CD4-positive, alpha-beta memory T cell (primary cell): ENCODE data around the gene CCSER2. TPM values are rescaled to one million over a fixed set of nuclear protein-coding genes. Genes with fewer than 3 reads are reported as not detected.

Experiments
- CTCF ChIA-PET: fragments of 350-600 bp; sonication (Branson Sonifier 250); formaldehyde crosslinking; loops from one replicate; lab custom pipeline; 2021; ENCODE audit warnings: inconsistent platforms; ENCODE audit not compliant: partially characterized antibody; lab: Charles Lee
- POLR2A ChIA-PET: fragments of 350-600 bp; sonication (Branson Sonifier 250); formaldehyde crosslinking; loops from one replicate; lab custom pipeline; 2021; ENCODE audit not compliant: partially characterized antibody; lab: Charles Lee
- DNase-seq, 5 donors: peaks; one replicate each; pipeline versions ENCODE4 v3.0.0 to v3.0.0-alpha.2; 2020 to 2022; ENCODE audit warnings: mixed read lengths in 1 of 5
- H3K27ac ChIP-seq: one replicate; pipeline ENCODE4 v1.7.0; 2013; ENCODE audit warnings: low read depth, low read length
- H3K27me3 ChIP-seq: 2 replicates; pipeline ENCODE4 v1.7.0; 2013; ENCODE audit warnings: mild to moderate bottlenecking, low read length, moderate library complexity; ENCODE audit not compliant: insufficient read depth
- H3K36me3 ChIP-seq: 2 replicates; pipeline ENCODE4 v1.7.0; 2013; ENCODE audit warnings: mild to moderate bottlenecking, low read length, moderate library complexity; ENCODE audit not compliant: insufficient read depth
- H3K4me1 ChIP-seq: 2 replicates; pipeline ENCODE4 v1.7.0; 2013; ENCODE audit warnings: mild to moderate bottlenecking, low read length, moderate library complexity; ENCODE audit not compliant: insufficient read depth
- H3K4me3 ChIP-seq, 2 donors: one replicate each; pipeline ENCODE4 v1.7.0; 2013; ENCODE audit warnings: low read length in 2 of 2, mild to moderate bottlenecking in 1 of 2
- H3K9me3 ChIP-seq, 2 donors: one replicate each; pipeline ENCODE4 v1.7.0; 2013; ENCODE audit warnings: low read length in 2 of 2, control low read depth in 1 of 2; ENCODE audit not compliant: control insufficient read depth in 1 of 2
- H3K27ac Mint-ChIP-seq, 7 donors: one replicate each; pipeline ENCODE4 v1.8.0; 2020 to 2021; ENCODE audit warnings: mixed read lengths in 7 of 7, mild to moderate bottlenecking in 6 of 7, inconsistent platforms in 3 of 7, moderate library complexity in 3 of 7
- H3K27me3 Mint-ChIP-seq, 2 donors: one replicate each; pipeline ENCODE4 v1.8.0; 2020 to 2021; ENCODE audit warnings: mixed read lengths in 2 of 2
- H3K36me3 Mint-ChIP-seq, 2 donors: one replicate each; pipeline ENCODE4 v1.8.0; 2020 to 2021; ENCODE audit warnings: mixed read lengths in 2 of 2, inconsistent platforms in 1 of 2, mild to moderate bottlenecking in 1 of 2
- H3K4me1 Mint-ChIP-seq, 4 donors: one replicate each; pipeline ENCODE4 v1.8.0; 2020 to 2021; ENCODE audit warnings: mixed read lengths in 4 of 4, mild to moderate bottlenecking in 1 of 4
- H3K4me3 Mint-ChIP-seq, 8 donors: one replicate each; pipeline ENCODE4 v1.8.0; 2020 to 2021; ENCODE audit warnings: mixed read lengths in 8 of 8, mild to moderate bottlenecking in 7 of 8, moderate library complexity in 6 of 8, inconsistent platforms in 3 of 8
- H3K9me3 Mint-ChIP-seq, 8 donors: one replicate each; pipeline ENCODE4 v1.8.0; 2020 to 2021; ENCODE audit warnings: mixed read lengths in 8 of 8, mild to moderate bottlenecking in 5 of 8, inconsistent platforms in 3 of 8, moderate library complexity in 1 of 8
- intact Hi-C: fragments of 100-400 bp; cut with micrococcal nuclease; formaldehyde crosslinking; loops from one replicate; pipeline ENCODE4 v1.15.1; 2023
- polyA plus RNA-seq, 2 donors: library from polyadenylated mRNA; unstranded; fragments of 300-500 nt; fragmentation: Illumina TruSeq; gene quantifications; one replicate each; pipeline ENCODE4 v1.2.3, GENCODE V29; 2021
- total RNA-seq, 2 experiments: library from RNA; stranded (reverse); gene quantifications; one replicate each; pipeline ENCODE4 v1.2.3, GENCODE V29; 2021

Gene CCSER2
- total and polyA plus RNA-seq, 4 experiments from 2014 or later = 89.8 to 151 (median 119) TPM

DNA sequence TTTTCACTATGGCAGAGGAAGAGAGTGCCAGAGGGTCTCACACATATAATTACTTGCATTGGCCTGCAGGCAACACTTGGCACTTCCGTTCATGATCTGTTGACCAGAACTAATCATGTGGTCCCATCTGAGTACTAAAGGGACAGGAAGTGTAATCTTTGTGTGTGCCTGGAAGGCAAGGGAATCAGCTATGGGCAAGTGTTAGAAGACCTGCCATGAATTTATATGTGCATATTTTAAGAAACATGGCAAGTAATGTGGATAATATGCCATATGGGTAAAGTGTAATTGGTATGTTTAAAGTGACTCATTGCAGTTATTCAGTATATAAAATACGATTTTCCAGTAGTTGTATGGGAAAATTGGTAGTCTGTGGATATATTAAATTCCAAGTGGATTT is 46.1 kb downstream of the CCSER2 start:
- peaks cover 9% of the 10 kb centered on the region for H3K36me3 ChIP-seq
- H3K27ac Mint-ChIP-seq = peak overlapping the region in 6 of 7 donors; percentile 8 to 61 (median 38)
- H3K4me1 ChIP-seq = peaks cover 8% of the 10 kb centered on the region
- H3K9me3 ChIP-seq = no peaks in the 10 kb centered on the region
- ChIA-PET POLR2A (no interaction called here), CTCF (interaction anchor here (0.6 to 4.5 kb wide), 9 partner anchors 9 to 165 kb away, joined by 3 to 40 read pairs (median 6); no protein-coding TSS in a partner anchor)
- no peak overlapping the region for H3K4me3 ChIP-seq
- H3K4me3 Mint-ChIP-seq = no peak overlapping the region
- H3K4me1 Mint-ChIP-seq = peaks cover 32 to 63% (median 35%) of the 10 kb centered on the region in 4 donors
- no peaks in the 10 kb centered on the region for H3K9me3 Mint-ChIP-seq
- peaks cover 7 to 64% of the 10 kb centered on the region in 2 donors for H3K36me3 Mint-ChIP-seq
- H3K27me3 Mint-ChIP-seq = no peaks in the 10 kb centered on the region
- intact Hi-C loops = loop anchor here (2.0 kb wide), 1 partner anchor 46 kb away; the partner anchor contains the start of gene CCSER2
- H3K27ac ChIP-seq = no peak overlapping the region
- H3K27me3 ChIP-seq = no peaks in the 10 kb centered on the region
- DNase-seq = no peak

DNA sequence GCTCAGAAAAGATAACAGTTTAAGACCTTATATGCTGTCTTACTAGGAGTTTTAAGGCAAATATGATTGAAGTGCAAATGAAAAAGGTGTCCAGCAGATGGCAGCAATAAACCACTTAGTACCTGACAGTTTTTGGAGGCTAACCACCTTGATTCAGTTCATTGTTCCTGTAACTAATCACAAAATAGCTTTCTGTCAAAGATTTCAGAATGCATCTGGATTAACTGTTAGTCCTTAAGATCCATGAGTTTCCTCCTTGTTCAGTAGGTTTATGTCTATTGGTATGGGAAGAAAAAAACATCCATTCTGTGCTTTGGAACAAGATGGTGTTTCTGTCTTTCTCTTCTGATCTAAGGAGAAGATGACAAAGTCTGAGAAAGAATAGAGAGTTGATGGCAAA is 46.6 kb downstream of the CCSER2 start:
- POLR2A ChIA-PET = no interaction called here
- Mint-ChIP-seq H3K36me3 (peaks cover 7 to 64% of the 10 kb centered on the region in 2 donors), H3K4me1 (peaks cover 26 to 58% (median 29%) of the 10 kb centered on the region in 4 donors), H3K27me3 (no peaks in the 10 kb centered on the region), H3K27ac (peak overlapping the region; percentile 1 to 61 (median 29)), H3K9me3 (no peaks in the 10 kb centered on the region), H3K4me3 (peak overlapping the region in 2 of 8 donors; percentile 7 to 45)
- no peaks in the 10 kb centered on the region for H3K27me3 ChIP-seq
- no peaks in the 10 kb centered on the region for H3K9me3 ChIP-seq
- CTCF ChIA-PET = interaction anchor here (0.6 to 4.5 kb wide), 13 partner anchors 10 to 165 kb away, joined by 3 to 40 read pairs (median 4); no protein-coding TSS in a partner anchor
- DNase-seq = peak; percentile 35 to 57 (median 51)
- intact Hi-C loops = loop anchor here (1.0 to 2.0 kb wide), 4 partner anchors 23 to 162 kb away; partner anchors contain the start of gene CCSER2
- peaks cover 9% of the 10 kb centered on the region for H3K36me3 ChIP-seq
- peaks cover 8% of the 10 kb centered on the region for H3K4me1 ChIP-seq
- H3K4me3 ChIP-seq = no peak overlapping the region
- no peak overlapping the region for H3K27ac ChIP-seq

GRCh38 chr10:84375881-84376280 is 47.5 kb downstream of the CCSER2 start:
- no peaks in the 10 kb centered on the region for H3K9me3 ChIP-seq
- H3K4me1 ChIP-seq = peaks cover 8% of the 10 kb centered on the region
- peaks cover 25 to 58% (median 31%) of the 10 kb centered on the region in 4 donors for H3K4me1 Mint-ChIP-seq
- peak overlapping the region in 1 of 8 donors; percentile 8 for H3K4me3 Mint-ChIP-seq
- H3K36me3 ChIP-seq = peaks cover 13% of the 10 kb centered on the region
- H3K27ac ChIP-seq = no peak overlapping the region
- CTCF ChIA-PET = interaction anchor here (0.7 to 4.5 kb wide), 9 partner anchors 10 to 164 kb away, joined by 3 to 40 read pairs (median 4); no protein-coding TSS in a partner anchor
- peaks cover 13 to 67% of the 10 kb centered on the region in 2 donors for H3K36me3 Mint-ChIP-seq
- H3K27me3 Mint-ChIP-seq = no peaks in the 10 kb centered on the region
- no peaks in the 10 kb centered on the region for H3K27me3 ChIP-seq
- POLR2A ChIA-PET = interaction anchor here (1.0 kb wide), 1 partner anchor 161 kb away, joined by 5 read pairs; no protein-coding TSS in a partner anchor
- DNase-seq = no peak
- no peaks in the 10 kb centered on the region for H3K9me3 Mint-ChIP-seq
- peak overlapping the region in 3 of 7 donors; percentile 12 to 69 (median 63) for H3K27ac Mint-ChIP-seq
- intact Hi-C loops = loop anchor here (1.0 to 2.0 kb wide), 4 partner anchors 24 to 161 kb away; partner anchors contain the start of gene CCSER2
- no peak overlapping the region for H3K4me3 ChIP-seq

- POLR2A ChIA-PET = no interaction called here
- CTCF ChIA-PET = interaction anchor here (1.2 kb wide), 1 partner anchor 13 kb away, joined by 3 read pairs; no protein-coding TSS in a partner anchor
- peak overlapping the region in 1 of 7 donors; percentile 29 for H3K27ac Mint-ChIP-seq
These were observed 59.8 kb downstream of the CCSER2 start for GRCh38 chr10:84388148-84388547.

GRCh38 chr10:84390364-84390763 is 62.0 kb downstream of the CCSER2 start:
- DNase-seq = no peak
- H3K27me3 ChIP-seq = no peaks in the 10 kb centered on the region
- ChIA-PET POLR2A (no interaction called here), CTCF (no interaction called here)
- H3K4me3 ChIP-seq = no peak overlapping the region
- H3K4me3 Mint-ChIP-seq = no peak overlapping the region
- no peaks in the 10 kb centered on the region for H3K9me3 ChIP-seq
- intact Hi-C loops = no loop called here
- peaks cover 41% of the 10 kb centered on the region in 2 donors for H3K36me3 Mint-ChIP-seq
- no peaks in the 10 kb centered on the region for H3K27me3 Mint-ChIP-seq
- peaks cover 0 to 1% (median 0%) of the 10 kb centered on the region in 8 donors for H3K9me3 Mint-ChIP-seq
- no peak overlapping the region for H3K27ac Mint-ChIP-seq
- H3K27ac ChIP-seq = no peak overlapping the region
- H3K4me1 ChIP-seq = peaks cover 7% of the 10 kb centered on the region
- peaks cover 33 to 62% (median 43%) of the 10 kb centered on the region in 4 donors for H3K4me1 Mint-ChIP-seq
- H3K36me3 ChIP-seq = peaks cover 6% of the 10 kb centered on the region

More at GRCh38 chr10:84388148-84388547, 59.8 kb downstream of the CCSER2 start:
- no peaks in the 10 kb centered on the region for H3K27me3 Mint-ChIP-seq
- intact Hi-C loops = no loop called here
- no peaks in the 10 kb centered on the region for H3K27me3 ChIP-seq
- peaks cover 54 to 55% of the 10 kb centered on the region in 2 donors for H3K36me3 Mint-ChIP-seq
- no peak overlapping the region for H3K27ac ChIP-seq
- H3K4me1 ChIP-seq = peaks cover 5% of the 10 kb centered on the region
- peaks cover 0 to 1% (median 0%) of the 10 kb centered on the region in 8 donors for H3K9me3 Mint-ChIP-seq
- DNase-seq = no peak
- no peak overlapping the region for H3K4me3 ChIP-seq
- peaks cover 26 to 52% (median 43%) of the 10 kb centered on the region in 4 donors for H3K4me1 Mint-ChIP-seq
- no peak overlapping the region for H3K4me3 Mint-ChIP-seq
- peaks cover 6% of the 10 kb centered on the region for H3K36me3 ChIP-seq
- no peaks in the 10 kb centered on the region for H3K9me3 ChIP-seq

- Mint-ChIP-seq H3K27ac (no peak overlapping the region), H3K36me3 (peaks cover 42% of the 10 kb centered on the region in 2 donors), H3K9me3 (peaks cover 0 to 1% (median 0%) of the 10 kb centered on the region in 8 donors), H3K4me3 (no peak overlapping the region), H3K27me3 (no peaks in the 10 kb centered on the region), H3K4me1 (peaks cover 35 to 62% (median 45%) of the 10 kb centered on the region in 4 donors)
- DNase-seq = no peak
- no peaks in the 10 kb centered on the region for H3K9me3 ChIP-seq
- ChIA-PET POLR2A (no interaction called here), CTCF (interaction anchor here (1.0 to 3.7 kb wide), 2 partner anchors 38 to 146 kb away, joined by 3 to 14 read pairs; no protein-coding TSS in a partner anchor)
- no peaks in the 10 kb centered on the region for H3K27me3 ChIP-seq
- no peak overlapping the region for H3K27ac ChIP-seq
- peaks cover 6% of the 10 kb centered on the region for H3K36me3 ChIP-seq
- H3K4me3 ChIP-seq = no peak overlapping the region
- peaks cover 7% of the 10 kb centered on the region for H3K4me1 ChIP-seq
- intact Hi-C loops = no loop called here
These were observed 62.9 kb downstream of the CCSER2 start for GRCh38 chr10:84391326-84391725.

DNA sequence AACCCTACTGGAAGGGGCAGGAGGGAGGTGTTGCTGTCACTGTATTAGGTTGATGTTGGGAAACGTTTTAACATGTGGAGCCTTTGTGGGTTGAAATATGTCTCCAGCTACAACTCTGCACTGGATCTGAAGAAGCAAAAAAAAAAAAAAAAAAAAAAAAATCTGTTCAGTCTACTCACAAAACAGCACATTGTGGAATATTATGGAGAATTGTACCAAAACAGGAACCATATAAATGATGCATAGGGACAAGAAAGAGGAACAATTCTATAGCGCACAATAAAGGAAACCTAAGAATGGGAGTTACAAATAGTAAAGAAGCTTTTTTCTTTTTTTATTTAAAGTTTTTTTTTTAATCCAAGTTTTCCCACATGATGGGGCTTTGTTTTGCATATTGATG is 63.8 kb downstream of the CCSER2 start:
- H3K9me3 Mint-ChIP-seq = peaks cover 0 to 1% (median 0%) of the 10 kb centered on the region in 8 donors
- peak overlapping the region in 1 of 7 donors; percentile 62 for H3K27ac Mint-ChIP-seq
- Histone ChIP-seq H3K9me3 (no peaks in the 10 kb centered on the region), H3K27me3 (no peaks in the 10 kb centered on the region), H3K4me1 (peaks cover 7% of the 10 kb centered on the region), H3K36me3 (peaks cover 6% of the 10 kb centered on the region), H3K4me3 (no peak overlapping the region), H3K27ac (no peak overlapping the region)
- no peaks in the 10 kb centered on the region for H3K27me3 Mint-ChIP-seq
- intact Hi-C loops = no loop called here
- H3K36me3 Mint-ChIP-seq = peaks cover 35 to 49% of the 10 kb centered on the region in 2 donors
- DNase-seq = no peak
- ChIA-PET POLR2A (no interaction called here), CTCF (interaction anchor here (0.6 to 3.7 kb wide), 2 partner anchors 39 to 146 kb away, joined by 3 to 14 read pairs; no protein-coding TSS in a partner anchor)
- peak overlapping the region in 1 of 8 donors; percentile 17 for H3K4me3 Mint-ChIP-seq
- peaks cover 38 to 70% (median 47%) of the 10 kb centered on the region in 4 donors for H3K4me1 Mint-ChIP-seq
